Measurements from ENCODE around the gene CARD9.
A peak's percentile ranks its signal among the peaks of the same experiment; 100 is the strongest.
"Not testable (repeated sequence)": the region's sequence is repeated elsewhere in the genome, so short reads cannot be mapped to it uniquely, and the experiment has no call there.

Gene CARD9

GRCh38 chr9:136322756-136323330 lies 50.6 kb downstream of the CARD9 start:
- no peak for DNase-seq (ENCODE audit: low read depth in 2 of 2)

GRCh38 chr9:136321561-136321960 lies 51.9 kb downstream of the CARD9 start:
- no peak for DNase-seq (ENCODE audit: low read depth in 2 of 2)

- DNase-seq (ENCODE audit: low read depth in 2 of 2) = not testable (repeated sequence)
Measured at GRCh38 chr9:136320972-136321371, 52.5 kb downstream of the CARD9 start.

DNA sequence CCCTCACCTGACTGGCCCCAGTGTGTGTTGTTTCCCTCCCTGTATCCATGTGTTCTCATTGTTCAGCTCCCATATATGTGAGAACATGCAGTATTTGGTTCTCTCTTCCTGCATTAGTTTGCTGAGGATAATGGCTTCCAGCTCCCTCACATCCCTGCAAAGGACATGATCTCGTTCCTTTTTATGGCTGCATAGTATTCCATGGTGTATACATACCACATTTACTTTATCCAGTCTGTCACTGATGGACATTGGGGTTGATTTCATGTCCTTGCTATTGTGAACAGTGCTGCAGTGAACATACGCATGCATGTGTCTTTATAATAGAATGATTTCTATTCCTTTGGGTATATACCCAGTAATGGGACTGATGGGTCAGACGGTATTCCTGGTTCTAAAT lies 53.5 kb downstream of the CARD9 start:
- not testable (repeated sequence) for DNase-seq (ENCODE audit: low read depth in 2 of 2)

DNA sequence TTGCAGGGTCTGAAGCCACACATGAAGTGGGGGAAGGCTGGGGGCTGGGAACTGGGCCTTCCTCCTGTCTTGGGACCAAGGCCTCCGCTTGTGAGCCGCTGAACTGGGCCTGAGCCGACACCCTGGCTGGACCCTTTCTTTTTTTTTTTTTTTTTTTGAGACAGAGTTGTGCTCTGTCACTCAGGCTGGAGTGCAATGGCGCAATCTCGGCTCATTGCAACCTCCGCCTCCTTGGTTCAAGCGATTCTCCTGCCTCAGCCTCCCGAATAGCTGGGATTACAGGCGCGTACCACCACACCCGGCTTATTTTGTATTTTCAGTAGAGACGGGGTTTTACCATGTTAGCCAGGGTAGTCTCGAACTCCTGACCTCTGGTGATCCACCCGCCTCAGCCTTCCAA lies 54.2 kb downstream of the CARD9 start:
- not testable (repeated sequence) for DNase-seq (ENCODE audit: low read depth in 2 of 2)

- DNase-seq (ENCODE audit: low read depth in 2 of 2) = no peak
Measured at GRCh38 chr9:136318776-136319241, 54.7 kb downstream of the CARD9 start.

- no peak for DNase-seq (ENCODE audit: low read depth in 2 of 2)
Measured at GRCh38 chr9:136318111-136318775, 55.2 kb downstream of the CARD9 start.

GRCh38 chr9:136317695-136318094 lies 55.8 kb downstream of the CARD9 start:
- no peak for DNase-seq (ENCODE audit: low read depth in 2 of 2)

DNA sequence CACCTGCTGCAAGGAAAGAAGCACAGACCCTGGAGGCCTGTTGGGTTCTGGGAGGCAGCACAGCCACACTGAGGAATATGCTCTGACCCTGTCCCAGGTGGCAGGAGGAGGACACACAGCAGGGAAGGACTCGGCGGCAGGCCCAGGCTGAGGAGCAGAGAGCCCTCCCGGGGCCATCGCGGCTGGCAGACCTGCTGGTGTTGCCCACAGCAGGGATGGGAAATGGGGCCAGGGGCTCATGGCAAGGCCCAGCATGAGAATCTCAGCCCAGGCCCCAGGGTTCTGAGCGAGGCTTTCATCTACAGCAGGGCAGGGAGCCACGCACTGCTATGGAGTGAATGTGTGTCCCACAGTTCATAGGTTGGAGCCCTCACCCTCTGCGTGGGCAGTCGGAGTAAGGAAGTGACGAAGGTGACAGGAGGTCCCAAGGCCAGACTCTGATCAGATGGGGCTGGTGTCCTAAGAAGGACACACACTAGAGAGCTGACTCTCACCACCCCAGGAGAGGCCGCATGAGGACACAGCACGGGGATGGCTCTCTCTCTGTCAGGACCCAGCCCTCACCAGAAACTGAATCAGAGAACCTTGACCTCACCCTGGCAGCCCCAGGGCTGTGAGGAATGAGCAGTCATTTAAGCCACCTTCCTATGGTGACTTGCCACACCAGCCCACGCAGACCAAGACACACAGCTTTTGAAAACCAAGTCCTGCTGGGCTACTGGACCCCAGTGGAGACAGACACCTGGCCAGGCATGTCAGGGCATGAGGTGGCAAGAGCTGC lies 56.4 kb downstream of the CARD9 start:
- no peak for DNase-seq (ENCODE audit: low read depth in 2 of 2)

- DNase-seq (ENCODE audit: low read depth in 2 of 2) = peak; percentile 15 to 27
Measured at GRCh38 chr9:136316271-136316751, 57.2 kb downstream of the CARD9 start.

DNA sequence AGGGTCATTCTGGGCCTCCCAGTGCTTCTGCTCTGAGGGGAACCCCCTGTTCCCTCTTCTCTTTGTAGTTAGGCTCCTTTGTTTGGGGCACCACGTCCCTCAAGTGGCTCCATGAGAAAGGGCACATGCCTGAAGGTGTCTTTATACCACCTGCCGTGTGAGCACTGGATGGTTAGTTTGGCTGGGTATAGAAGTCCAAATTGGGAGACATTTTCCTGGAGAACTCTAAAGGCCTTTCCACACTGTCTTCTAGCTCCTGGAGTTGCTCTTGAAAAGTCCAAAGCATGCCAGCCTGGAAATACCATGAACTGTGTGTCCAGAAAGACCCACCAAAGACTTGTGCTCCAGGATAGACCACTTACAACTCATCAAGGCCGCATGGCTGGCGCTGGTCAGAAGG lies 58.5 kb downstream of the CARD9 start:
- no peak for DNase-seq (ENCODE audit: low read depth in 2 of 2)

DNA sequence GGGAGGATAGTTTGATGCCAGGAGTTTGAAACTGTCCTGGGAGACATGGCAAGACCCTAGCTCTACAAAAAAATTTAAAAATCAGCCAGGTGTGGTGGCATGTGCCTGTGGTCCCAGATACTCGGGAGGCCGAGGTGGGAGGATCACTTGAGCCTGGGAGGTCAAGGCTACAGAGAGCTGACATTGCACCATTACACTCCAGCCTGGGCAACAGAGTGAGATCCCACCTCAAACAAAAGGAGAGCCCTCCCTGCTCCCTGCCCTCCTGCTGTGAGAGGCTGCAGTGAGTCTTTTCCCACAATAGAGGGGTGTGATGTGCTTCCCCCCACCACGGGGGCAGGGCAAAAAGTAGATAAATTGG lies 59.4 kb downstream of the CARD9 start:
- DNase-seq (ENCODE audit: low read depth in 2 of 2) = no peak
